GM19351 (cell line): ENCODE measurements around the gene PVALB.

Experiments used
- ATAC-seq: cut with Tn5 transposase; IDR thresholded peaks from one replicate; pipeline ENCODE4 v1.9.1; 2021; ENCODE audit warnings: mild to moderate bottlenecking, moderate library complexity; ENCODE audit not compliant: unreplicated experiment

PVALB gene

DNA sequence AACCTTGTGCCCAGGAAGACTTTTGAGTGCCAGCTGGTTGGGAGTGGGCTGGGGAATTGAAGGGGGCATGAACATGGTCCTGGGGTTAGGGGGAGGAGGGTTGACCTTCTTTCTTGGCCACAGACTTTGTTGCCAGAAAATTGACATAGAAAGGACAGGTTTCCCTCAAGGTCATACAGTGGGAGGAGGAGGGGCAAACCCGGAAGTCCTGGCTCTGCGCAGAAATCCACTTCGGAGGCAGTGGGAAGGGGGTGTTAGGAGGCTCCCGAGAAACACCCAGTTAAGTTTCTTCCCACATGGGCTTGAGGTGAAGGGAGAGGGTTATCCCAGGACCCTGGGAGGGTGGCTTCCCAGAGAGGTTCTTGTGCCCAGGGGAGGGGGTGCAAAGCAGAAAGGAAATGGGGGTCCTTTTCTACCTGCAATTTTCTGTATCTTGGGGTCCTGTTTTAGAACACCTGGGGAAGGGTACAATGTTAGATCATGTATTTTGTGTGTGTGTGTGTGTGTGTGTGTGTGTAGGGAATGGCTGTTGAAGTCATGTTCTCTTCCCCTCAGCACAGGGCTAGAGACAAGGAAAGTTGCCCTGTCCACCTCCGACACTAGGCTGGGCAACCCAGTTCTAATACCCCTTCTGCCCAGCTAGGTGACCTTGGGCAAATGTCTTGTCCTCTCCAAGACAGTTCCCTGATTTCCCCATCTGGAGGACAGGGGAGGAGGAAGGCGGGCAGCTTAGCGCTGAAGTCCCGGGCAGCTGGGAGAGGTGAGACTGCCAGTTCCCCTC is 1.1 kb downstream of the PVALB start:
- ATAC-seq = no peak

DNA sequence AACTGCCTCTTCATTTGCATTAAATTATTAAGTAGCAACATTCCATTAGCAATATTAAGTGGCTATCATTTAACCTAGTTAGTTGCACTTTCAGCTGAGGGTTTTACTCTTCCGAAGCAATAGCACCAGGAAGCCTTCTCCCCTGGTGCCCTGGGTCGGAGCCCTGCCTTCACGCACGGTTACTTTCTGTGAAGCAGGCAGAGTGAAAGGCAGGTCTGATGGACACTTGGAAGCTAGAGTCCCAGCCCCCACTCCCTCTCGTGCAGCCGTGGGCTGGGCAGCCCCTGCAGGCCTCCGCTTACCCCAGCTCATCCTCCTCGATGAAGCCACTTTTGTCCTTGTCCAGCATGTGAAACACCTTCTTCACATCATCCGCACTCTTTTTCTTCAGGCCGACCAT is 2.0 kb downstream of the PVALB start:
- no peak for ATAC-seq

DNA sequence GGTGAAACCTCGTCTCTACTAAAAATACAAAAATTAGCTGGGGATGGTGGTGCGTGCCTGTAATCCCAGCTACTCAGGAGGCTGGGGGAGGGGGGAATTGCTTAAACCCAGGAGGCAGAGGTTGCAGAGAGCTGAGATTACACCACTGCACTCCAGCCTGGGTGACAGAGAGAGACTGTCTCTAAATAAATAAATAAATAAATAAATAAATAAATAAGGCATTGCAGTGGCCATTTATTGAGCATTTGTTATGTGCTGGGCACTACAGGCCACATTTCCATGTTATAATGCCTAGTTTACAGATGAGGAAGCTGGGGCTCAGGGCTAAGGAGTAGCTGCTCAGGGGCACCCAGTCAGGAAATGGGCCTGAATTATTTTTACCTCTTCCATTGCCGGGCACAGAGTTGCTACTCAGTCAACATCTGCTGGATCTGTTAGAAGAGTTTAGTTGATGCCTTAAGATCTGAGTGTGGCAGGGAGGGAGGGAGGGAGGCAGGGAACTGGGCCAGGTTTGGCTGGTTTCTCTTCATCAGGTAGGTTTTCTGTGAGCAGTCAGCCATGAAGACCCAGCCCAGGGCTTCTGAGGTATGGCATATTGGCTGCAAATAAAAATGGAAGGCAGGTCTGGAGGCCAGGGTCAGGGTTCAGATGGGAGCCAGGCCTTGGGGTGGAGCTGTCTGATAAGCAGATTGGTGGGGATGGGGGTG is 5.6 kb downstream of the PVALB start:
- ATAC-seq = no peak

DNA sequence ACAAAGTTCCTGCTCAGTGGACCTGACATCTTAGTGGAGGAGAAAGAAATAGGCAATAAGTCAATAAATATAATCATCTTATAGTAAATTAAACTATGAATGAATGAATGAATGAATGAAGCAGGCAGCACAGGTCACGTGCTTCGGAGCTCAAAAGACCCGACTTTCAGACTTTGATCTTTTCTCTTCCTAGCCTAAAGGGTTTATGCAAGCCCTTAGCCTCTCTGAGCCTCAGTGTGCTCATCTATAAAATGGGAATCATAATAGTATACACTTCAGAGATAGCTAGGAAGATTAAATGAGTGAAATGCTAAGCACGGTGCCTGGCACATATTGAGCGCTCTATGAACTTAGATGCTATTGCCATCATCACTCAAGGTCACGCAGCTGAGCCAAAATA is 7.5 kb downstream of the PVALB start:
- no peak for ATAC-seq

DNA sequence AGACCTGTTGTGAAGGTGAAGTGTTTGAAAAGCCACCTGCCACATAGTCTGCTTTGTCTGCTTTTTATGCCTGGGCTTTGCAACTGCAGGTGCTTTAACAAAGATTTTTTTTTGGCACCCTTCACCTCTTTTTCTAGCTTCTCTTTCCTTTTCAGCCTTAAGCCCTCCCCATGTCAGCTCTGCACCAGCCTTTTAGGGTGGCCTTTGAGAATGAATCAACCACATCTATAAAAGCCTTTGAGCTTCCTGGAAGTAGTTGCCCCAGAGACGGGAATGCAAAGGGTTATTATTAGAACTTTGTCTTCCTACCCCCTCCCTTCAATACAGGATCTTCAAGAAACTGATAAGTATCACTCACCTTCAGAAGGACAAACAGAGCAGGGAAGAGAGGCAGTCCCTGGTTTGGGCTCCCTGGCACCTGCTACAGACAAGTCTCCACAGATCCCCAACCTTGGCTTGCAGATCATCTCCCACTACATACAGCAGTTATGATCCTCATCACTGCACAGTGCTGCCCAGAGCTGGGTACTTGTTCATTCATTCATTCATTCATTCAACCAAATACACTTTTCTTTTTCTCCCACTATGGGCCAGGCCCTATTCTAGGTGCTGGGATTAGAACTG is 8.0 kb downstream of the PVALB start:
- ATAC-seq = no peak

DNA sequence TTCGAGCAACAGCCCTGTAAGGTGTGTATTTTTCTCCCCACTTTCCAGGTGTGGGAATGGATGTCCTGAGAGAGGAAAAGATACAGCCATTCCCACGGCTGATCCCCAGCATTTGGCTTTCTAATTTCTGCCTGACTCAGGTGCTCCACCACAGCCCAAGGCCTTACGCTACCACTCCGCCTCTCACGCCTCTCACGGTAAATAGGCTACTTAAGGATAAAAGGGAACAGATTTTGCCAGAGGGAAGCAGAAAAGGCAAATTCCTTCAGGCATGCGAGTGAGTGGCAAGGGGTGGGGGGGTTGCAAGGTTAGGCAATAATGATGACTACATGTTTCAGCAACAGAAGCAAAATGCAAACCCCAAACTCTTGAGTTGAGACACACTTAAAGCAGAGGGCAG is 9.2 kb downstream of the PVALB start:
- ATAC-seq = no peak

DNA sequence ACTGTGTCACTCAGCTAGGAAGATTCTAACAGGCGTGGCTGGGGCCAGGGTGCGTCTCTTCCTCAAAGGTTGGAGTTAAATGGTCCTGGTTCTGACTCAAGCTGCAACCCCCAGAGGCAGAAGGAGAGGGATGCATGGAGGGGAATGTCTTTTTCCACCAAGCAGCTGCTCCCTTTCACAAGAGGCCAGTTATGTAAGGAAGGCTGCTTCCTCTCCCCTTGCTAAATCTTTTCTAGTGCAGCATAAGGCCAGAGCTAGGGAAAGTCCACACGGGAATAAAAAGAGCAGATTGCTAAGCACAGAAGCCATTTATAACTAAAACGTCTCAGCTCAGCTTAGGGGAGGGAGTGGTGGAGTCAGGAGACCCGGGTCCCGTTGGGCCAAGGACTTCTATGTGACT is 10.0 kb downstream of the PVALB start:
- no peak for ATAC-seq

DNA sequence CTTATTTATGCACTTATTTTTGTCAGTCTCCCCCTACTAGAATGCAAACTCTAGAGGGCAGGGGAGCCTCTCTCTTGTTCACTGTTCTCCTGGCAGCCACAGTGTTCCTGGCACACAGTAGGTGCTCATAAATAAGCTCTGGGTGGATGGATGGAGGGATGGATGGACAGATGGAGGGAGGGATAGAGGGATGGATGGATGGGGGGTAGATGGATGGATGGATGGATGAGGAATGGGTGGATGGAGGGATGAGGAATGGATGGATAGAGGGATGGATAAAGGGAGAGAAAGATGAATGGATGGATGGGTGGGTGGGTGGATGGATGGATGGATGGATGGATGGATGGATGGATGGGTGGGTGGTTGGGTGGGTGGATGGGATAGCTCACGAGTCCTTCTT is 13.5 kb downstream of the PVALB start:
- ATAC-seq = no peak

DNA sequence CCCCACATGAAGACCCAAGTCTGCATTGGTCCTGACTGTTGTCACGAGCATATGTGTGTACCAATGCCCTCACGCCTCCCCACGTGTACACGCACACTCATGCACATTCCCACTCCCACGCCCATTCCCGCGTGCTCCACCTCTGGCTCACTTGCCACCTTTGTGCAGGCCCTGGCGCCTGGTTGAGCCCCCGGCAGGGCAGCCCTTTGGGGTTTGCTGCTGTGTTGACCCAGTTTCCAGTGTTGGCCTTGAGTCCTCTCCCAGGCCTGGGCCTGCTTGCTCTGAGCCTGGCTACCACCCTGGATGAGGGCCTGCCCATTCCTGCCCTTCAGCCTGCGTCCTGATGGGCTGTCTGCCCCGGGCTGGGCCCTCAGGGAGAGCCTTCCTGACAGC is 18.2 kb downstream of the PVALB start:
- ATAC-seq = no peak

DNA sequence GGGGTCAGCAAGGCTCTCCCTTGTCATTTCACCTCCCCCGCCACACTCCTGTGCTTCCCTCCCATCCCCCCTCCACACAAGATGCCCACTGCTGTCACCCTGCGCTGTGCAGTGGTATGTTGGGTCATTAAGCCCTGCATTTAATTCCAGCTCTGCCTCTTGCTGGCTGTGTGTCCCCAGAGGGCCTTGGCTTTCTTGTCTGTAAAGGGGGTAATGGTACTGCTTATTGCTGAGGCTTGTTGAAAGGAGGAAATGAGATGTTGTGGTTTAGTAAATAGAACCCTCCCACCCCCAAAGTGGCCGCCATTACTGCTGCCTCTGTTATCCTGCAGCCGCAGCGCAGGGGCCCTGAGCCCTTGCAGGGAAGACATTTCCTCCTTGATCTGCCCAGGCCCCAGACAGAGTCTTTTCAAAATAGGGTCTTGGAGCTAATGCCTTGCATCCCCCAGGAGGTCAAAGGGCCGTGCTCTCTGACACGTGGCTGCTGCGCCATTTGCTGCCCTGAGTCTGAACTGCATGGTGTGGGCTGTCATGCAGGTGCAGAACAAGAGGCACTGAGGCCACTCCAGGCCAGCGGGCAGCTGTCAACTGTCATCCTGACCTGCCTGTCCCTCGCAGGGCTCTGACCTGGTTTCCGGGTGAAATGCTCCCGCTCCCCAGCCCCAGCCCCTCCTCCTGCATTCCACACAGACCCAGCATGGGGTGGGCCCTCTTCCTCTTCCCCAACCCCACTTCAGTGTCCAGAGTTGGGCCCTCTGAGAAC is 18.7 kb downstream of the PVALB start:
- no peak for ATAC-seq

DNA sequence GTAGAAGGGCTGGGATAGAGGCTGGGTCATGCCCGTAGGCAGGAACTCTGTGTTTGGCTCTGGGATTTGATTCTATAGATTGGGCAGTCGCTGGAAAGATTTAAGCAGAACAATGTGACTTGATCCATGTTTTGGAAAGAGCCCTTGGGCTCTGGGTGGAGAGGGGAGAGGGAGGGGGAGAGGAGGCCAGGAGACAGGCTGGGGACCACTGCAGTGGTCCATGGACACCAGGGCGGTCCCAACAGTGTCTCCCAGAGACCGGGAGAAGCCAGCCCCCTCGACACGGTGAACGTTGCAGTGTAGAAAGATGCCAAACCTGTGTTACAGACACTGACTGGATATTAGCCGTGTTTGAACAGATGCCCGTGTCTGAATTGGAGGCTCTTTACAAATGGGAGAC is 19.5 kb downstream of the PVALB start:
- no peak for ATAC-seq

DNA sequence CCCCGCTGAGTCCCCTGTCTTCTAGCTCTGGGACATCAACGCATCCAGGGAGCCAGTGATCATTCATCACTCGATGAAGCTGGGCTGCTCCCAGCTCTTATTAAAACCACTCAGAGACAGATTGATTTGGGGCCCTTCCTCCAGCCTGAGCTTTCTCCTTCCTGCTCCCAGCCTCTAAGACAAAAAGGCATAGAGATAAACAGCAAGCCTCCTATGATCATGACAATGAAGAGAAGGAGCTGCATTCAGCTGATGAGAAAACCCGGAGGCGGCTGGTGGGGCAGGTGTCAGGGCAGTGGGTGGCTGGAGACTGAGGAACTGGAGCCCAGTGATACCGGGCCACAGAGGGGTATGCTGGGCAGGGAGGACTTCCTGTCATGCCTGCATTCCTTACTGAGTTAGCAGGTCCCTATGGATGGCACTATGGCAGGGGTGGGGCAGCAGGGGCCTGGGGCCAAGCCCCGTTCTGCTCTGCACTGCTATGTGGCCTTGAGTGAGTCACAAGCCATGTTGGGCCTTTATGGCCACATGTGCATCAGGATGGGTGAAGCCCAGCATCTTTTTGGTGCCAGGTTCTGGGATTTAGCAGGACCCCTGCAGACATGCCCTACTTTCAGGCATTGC is 20.2 kb downstream of the PVALB start:
- ATAC-seq = no peak

DNA sequence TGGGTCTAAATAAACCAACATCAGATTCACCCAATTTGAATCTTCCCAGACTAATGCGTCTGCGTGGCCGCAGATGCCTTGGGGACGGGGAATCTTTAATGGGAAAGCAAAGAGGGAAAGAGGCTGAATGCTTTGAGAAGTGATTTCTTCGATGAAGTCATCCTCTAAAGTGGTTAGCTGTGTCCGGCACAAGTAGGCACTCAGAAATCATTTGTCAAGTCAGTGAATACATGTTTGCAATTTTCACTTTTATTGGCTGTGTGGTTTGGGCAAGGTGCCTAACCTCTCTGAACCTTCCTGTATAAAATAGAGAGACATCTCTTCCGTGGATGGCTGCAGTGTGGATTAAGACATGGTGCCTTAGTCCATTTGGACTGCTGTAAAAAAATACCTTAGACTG is 21.2 kb downstream of the PVALB start:
- no peak for ATAC-seq

DNA sequence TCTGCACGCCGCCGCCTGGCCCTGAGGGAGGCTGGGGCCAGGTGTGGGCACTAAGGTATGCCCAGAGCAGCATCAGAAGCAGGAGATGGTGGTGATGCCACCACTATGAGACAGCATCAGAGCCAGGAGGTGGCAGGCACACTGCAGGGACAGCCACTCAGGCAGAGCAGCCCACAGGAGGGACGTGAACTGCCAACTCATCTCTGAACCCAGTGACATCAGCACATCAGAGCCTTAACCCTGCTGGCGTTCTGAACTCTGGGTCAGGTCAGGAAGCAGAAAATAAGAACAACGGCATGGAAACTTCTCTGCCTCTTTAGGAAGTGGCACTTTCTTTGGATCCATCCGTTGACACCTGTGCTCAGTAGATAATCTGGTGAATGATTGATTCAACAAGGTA is 26.2 kb downstream of the PVALB start:
- ATAC-seq = no peak

DNA sequence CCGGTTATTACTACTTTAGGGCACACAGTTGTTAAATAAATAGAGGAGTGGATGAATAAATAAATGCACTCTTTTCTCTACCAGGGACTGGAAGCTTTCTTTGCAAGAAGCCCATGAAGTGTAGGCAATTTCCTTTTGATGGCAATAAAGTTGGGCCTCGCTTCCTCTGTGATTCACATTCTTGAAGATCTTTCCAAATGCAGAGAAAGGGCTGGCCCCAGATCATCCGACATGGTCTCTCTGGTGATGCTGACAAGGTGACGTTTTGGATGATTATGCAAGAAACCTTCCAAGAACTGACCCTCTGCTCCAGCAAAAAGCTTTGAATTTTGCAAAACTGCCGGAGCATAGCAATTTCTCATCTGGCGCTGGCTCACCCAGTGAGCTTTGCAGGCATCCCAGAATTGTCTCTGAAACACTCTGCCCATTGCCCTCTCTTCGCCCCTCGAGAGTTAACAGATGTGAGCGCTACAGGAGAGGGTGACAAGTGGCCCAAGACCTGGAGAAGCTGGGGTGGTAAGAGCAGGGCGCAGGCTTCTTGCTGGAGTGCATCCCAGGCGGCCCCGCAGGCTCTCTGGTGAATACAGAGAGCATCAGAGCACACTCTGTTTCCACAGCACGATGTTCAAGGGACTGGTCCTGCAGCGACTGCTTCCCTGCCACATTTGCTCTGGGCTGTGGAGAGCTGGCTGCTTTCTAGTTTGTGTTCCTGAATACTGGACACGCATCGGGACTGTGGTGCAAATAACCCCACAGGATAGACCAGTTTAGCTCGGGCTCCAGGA is 29.4 kb downstream of the PVALB start:
- no peak for ATAC-seq

DNA sequence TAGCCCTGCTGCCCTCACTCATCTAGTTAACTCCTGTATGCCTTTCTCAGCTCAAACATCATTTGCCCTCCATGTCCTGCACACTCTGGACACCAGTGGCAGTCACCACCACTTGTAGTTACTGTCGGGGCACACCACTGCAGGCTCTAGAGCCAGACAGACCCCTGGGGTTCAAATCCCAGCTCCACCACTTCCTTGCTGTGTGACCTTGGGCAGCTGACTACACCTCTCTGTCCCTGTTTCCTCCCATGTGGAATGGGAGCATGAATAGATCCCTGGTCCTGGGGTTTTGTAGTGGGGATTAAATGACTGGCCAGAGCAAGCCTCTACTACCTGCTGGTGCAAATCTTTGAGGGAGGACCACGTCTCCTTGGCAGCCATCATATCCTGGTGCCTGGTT is 33.1 kb downstream of the PVALB start:
- no peak for ATAC-seq

DNA sequence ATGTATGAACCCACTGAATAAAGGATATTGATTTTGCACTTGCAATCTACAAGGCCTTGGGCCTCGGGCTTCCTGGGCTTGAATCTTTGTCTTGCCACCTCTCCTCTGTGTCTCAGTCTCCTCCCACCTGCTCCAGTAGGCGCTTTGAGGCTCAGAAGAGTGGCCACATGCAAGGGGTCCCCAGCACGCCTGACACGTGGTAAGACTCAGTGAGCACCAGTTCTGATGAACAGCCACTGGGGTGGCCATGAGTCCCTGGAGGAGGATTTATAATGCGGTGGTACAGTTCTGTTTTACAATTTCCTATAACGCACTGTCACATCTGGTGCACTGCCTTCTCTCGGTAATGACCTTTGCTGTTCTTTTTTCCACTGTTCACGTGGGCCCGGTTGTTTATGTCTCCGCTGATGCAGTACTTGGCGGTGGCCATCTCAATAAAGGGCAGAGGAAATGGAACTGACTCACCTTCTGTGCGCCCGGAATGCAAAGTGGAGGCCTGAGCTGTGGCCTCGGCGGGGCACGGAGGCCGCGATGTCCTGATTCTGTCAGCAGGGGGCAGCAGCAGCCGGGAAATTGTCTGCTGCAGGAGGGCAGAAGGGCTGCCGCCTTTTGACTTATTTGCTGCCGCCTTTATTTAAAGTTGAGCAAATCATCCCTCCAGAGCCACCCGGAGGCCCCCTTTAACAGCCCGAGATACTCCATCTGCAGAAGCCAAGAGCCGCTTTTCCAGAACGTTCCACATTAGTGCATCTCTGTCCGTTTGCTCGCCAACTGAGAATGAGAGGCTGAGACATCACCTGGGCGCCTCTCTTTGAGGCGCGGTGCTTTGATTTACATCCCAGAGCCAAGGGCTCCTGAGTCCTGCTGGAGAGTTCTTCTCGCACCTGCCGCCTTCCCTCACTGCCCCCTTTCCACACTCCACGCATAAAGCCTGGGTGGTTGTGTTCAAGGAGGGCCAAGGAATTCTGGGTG is 34.9 kb downstream of the PVALB start:
- ATAC-seq = peak; percentile 48

DNA sequence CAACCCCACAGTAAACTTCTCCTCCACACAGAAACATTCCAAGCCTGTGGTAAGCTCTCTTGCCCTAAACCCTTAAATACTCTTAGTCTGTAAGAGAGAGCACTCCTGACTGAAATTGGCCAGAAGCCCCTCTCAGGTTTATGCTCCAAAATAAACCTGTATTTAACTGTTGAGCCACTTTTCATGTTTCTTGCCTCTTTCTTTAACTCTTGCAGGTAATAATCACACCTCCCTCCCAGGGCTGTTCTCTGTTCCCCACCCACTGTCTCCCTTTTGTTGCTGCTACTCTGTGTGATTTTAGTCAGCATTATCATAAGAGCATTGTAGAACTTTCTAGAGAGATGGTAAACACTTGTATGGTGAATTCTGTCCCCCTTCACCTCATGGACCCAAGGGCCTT is 38.8 kb downstream of the PVALB start:
- no peak for ATAC-seq

DNA sequence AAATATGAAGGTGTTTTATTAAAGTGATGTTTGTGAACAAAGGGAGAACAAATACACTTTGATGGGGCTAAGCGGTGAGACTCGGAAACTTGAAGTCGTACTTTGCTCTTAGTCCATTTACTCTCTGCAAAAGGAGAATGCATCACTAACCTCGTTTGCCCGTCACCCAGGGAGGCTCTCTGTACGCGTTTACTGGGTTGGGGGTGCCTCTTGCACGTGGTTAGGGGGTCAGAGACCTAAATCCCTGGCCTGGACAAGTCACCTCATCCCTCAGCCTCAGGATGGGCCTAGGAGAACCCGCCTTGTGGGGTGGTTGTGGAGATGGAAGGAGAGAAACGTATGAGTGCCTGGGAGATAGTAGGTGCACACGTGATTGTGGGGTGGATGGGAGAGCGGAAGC is 40.1 kb downstream of the PVALB start:
- no peak for ATAC-seq
